Calu3 (cell line): ENCODE results near the gene CTTNBP2NL. TPM values are rescaled to one million over a fixed set of nuclear protein-coding genes. Genes with fewer than 3 reads are reported as not detected.
"Not testable (repeated sequence)": the region's sequence is repeated elsewhere in the genome, so short reads cannot be mapped to it uniquely, and the experiment has no call there.

ENCODE experiments used
- BruUV-seq: library from RNA; stranded (reverse); fragments of 400-500 nt; replicated peaks from 2 replicates; lab custom pipeline; 2021; lab: Mats Ljungman, UMichigan
- CTCF ChIA-PET: fragments of 300-600 bp; sonication (Branson Sonifier 250); formaldehyde crosslinking; loops from one replicate; lab custom pipeline; 2022; ENCODE audit warnings: antibody characterized with exemption; lab: Charles Lee
- DNase-seq: peaks from one replicate; pipeline ENCODE4 v3.0.0; 2022
- H3K27ac Mint-ChIP-seq: one replicate; pipeline ENCODE4 v1.8.0; 2022; ENCODE audit warnings: mixed read lengths; ENCODE audit not compliant: unreplicated experiment
- H3K27me3 Mint-ChIP-seq: one replicate; pipeline ENCODE4 v1.8.0; 2022; ENCODE audit warnings: mixed read lengths; ENCODE audit not compliant: unreplicated experiment
- H3K36me3 Mint-ChIP-seq: one replicate; pipeline ENCODE4 v1.8.0; 2022; ENCODE audit warnings: mild to moderate bottlenecking, moderate library complexity, mixed read lengths; ENCODE audit not compliant: insufficient read depth, unreplicated experiment
- H3K4me1 Mint-ChIP-seq: one replicate; pipeline ENCODE4 v1.8.0; 2022; ENCODE audit warnings: mild to moderate bottlenecking, low read depth, mixed read lengths; ENCODE audit not compliant: unreplicated experiment
- H3K4me3 Mint-ChIP-seq: one replicate; pipeline ENCODE4 v1.8.0; 2022; ENCODE audit warnings: mild to moderate bottlenecking, low read depth, moderate library complexity, mixed read lengths; ENCODE audit not compliant: unreplicated experiment
- H3K9me3 Mint-ChIP-seq: one replicate; pipeline ENCODE4 v1.8.0; 2022; ENCODE audit warnings: low read depth, mixed read lengths; ENCODE audit not compliant: unreplicated experiment
- CTCF ChIP-seq: fragments of 200-600 bp; IDR thresholded peaks from one replicate; pipeline ENCODE4 v1.8.0; 2022; ENCODE audit warnings: antibody characterized with exemption; ENCODE audit not compliant: unreplicated experiment
- intact Hi-C: fragments of 100-400 bp; cut with micrococcal nuclease; formaldehyde crosslinking; loops from one replicate; pipeline ENCODE4 v1.10.0; 2022; ENCODE audit not compliant: unreplicated experiment
- total RNA-seq: library from RNA; stranded (reverse); gene quantifications from 2 replicates; pipeline ENCODE4 v1.2.3, GENCODE V29; 2022

CTTNBP2NL gene
- total RNA-seq, 1 experiment from 2014 or later, result 48.9 TPM

- no TSS peak for BruUV-seq
- Mint-ChIP-seq H3K36me3 (peaks cover 33% of the 10 kb centered on the region), H3K27ac (no peak overlapping the region), H3K4me3 (no peak overlapping the region), H3K27me3 (no peaks in the 10 kb centered on the region), H3K9me3 (no peaks in the 10 kb centered on the region), H3K4me1 (peaks cover 36% of the 10 kb centered on the region)
- DNase-seq, result peak; percentile 17
- no peak for TF ChIP-seq CTCF
- intact Hi-C loops, result no loop called here
- CTCF ChIA-PET, result interaction anchor here (1.4 kb wide), 1 partner anchor 70 kb away, joined by 8 read pairs; no protein-coding TSS in a partner anchor
These were observed 68.5 kb downstream of the CTTNBP2NL start for GRCh38 chr1:112464501-112464900.

- Mint-ChIP-seq H3K36me3 (peaks cover 33% of the 10 kb centered on the region), H3K9me3 (no peaks in the 10 kb centered on the region), H3K27me3 (no peaks in the 10 kb centered on the region), H3K27ac (peak overlapping the region; percentile 88), H3K4me1 (peaks cover 36% of the 10 kb centered on the region), H3K4me3 (peak overlapping the region; percentile 60)
- no peak for TF ChIP-seq CTCF
- intact Hi-C loops, result no loop called here
- no TSS peak for BruUV-seq
- CTCF ChIA-PET, result interaction anchor here (1.3 to 1.4 kb wide), 2 partner anchors 71 to 74 kb away, joined by 5 to 8 read pairs; no protein-coding TSS in a partner anchor
- DNase-seq, result peak; percentile 4
These were observed 69.1 kb downstream of the CTTNBP2NL start for GRCh38 chr1:112465122-112465521.

- Mint-ChIP-seq H3K36me3 (peaks cover 33% of the 10 kb centered on the region), H3K9me3 (no peaks in the 10 kb centered on the region), H3K4me3 (peak overlapping the region; percentile 60), H3K4me1 (peaks cover 36% of the 10 kb centered on the region), H3K27ac (peak overlapping the region; percentile 88), H3K27me3 (no peaks in the 10 kb centered on the region)
- DNase-seq, result peak; percentile 90
- TF ChIP-seq CTCF, result peak; percentile 61
- BruUV-seq, result no TSS peak
- intact Hi-C loops, result loop anchor here (1.0 kb wide), 1 partner anchor 75 kb away; no protein-coding TSS in a partner anchor
- CTCF ChIA-PET, result interaction anchor here (0.6 to 1.3 kb wide), 2 partner anchors 32 to 75 kb away, joined by 3 to 5 read pairs; no protein-coding TSS in a partner anchor
These were observed 70.2 kb downstream of the CTTNBP2NL start for GRCh38 chr1:112466078-112466660.

DNA sequence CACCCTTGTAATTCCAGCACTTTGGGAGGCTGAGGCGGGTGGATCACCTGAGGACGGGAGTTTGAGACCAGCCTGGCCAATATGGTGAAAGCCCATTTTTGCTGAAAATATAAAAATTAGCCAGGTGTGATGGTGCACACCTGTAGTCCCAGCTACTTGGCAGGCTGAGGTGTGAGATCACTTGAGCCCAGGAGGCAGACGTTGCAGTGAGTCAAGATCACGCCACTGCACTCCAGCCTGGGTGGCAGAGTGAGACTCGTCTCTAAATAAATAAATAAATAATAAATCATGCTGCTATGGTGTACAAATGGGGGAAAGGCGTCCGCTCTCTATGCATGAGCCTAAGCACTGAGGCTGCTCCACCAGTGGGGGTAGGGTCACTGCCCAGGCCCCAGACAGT, 74.3 kb downstream of the CTTNBP2NL start:
- Mint-ChIP-seq H3K36me3 (peaks cover 19% of the 10 kb centered on the region), H3K4me1 (peaks cover 19% of the 10 kb centered on the region)
- H3K9me3 Mint-ChIP-seq, CTCF ChIA-PET, DNase-seq, H3K4me3 Mint-ChIP-seq, H3K27me3 Mint-ChIP-seq, intact Hi-C loops, H3K27ac Mint-ChIP-seq, BruUV-seq: not testable (repeated sequence)

- H3K27me3 Mint-ChIP-seq, result no peaks in the 10 kb centered on the region
- intact Hi-C loops, result no loop called here
- H3K27ac Mint-ChIP-seq, result no peak overlapping the region
- no peak for TF ChIP-seq CTCF
- H3K4me3 Mint-ChIP-seq, result no peak overlapping the region
- H3K9me3 Mint-ChIP-seq, result no peaks in the 10 kb centered on the region
- peaks cover 12% of the 10 kb centered on the region for H3K36me3 Mint-ChIP-seq
- DNase-seq, result no peak
- H3K4me1 Mint-ChIP-seq, result peaks cover 12% of the 10 kb centered on the region
- CTCF ChIA-PET, result no interaction called here
- no TSS peak for BruUV-seq
These were observed 75.0 kb downstream of the CTTNBP2NL start for GRCh38 chr1:112470966-112471365.
